HG03039 (cell line): ENCODE measurements around the gene GPSM3.
"Not testable (repeated sequence)": the region's sequence is repeated elsewhere in the genome, so short reads cannot be mapped to it uniquely, and the experiment has no call there.

Source experiments
- ATAC-seq: cut with Tn5 transposase; IDR thresholded peaks from one replicate; pipeline ENCODE4 v1.9.1; 2021; ENCODE audit warnings: mild to moderate bottlenecking, moderate library complexity; ENCODE audit not compliant: unreplicated experiment

GPSM3 gene

GRCh38 chr6:32152769-32153563 is 39.5 kb downstream of the GPSM3 start:
- no peak for ATAC-seq

GRCh38 chr6:32151863-32152768 is 40.3 kb downstream of the GPSM3 start, which contains the start of gene PRRT1:
PRRT1 (minus strand) TSS chr6:32151939; CDS start chr6:32151827, 112 bp downstream.
- ATAC-seq, result no peak

GRCh38 chr6:32151181-32151862 is 41.1 kb downstream of the GPSM3 start:
- no peak for ATAC-seq

GRCh38 chr6:32149932-32150870 is 42.2 kb downstream of the GPSM3 start:
- no peak for ATAC-seq

GRCh38 chr6:32149092-32149755 is 43.2 kb downstream of the GPSM3 start:
- no peak for ATAC-seq

GRCh38 chr6:32148289-32149091 is 44.0 kb downstream of the GPSM3 start:
- no peak for ATAC-seq

- ATAC-seq, result no peak
Measured at GRCh38 chr6:32147401-32148132, 44.9 kb downstream of the GPSM3 start.

- ATAC-seq, result no peak
Measured at GRCh38 chr6:32146687-32147086, 45.8 kb downstream of the GPSM3 start.

- ATAC-seq, result no peak
Measured at GRCh38 chr6:32146287-32146686, 46.2 kb downstream of the GPSM3 start.

GRCh38 chr6:32144238-32144637 is 48.2 kb downstream of the GPSM3 start:
- ATAC-seq, result not testable (repeated sequence)
